Measurements from ENCODE around the gene TULP1. TPM values are rescaled to one million over a fixed set of nuclear protein-coding genes. Genes with fewer than 3 reads are reported as not detected.

TULP1 gene
- total and polyA plus RNA-seq, 2 of the 13 experiments (the other 11 are each of a cell fraction or from before 2014, with no cell fraction given): not detected

GRCh38 chr6:35480176-35480575 lies 32.5 kb downstream of the TULP1 start (continued):
- TF ChIP-seq AHDC1 (CRISPR knock-in tag; IDR thresholded peaks at IDR 0.05; ENCODE audit: borderline replicate concordance) (no peak), EHMT2 (IDR thresholded peaks at IDR 0.05; ENCODE audit: borderline replicate concordance, low read depth, low read length) (no peak), KAT2B (IDR thresholded peaks at IDR 0.05; ENCODE audit: borderline replicate concordance, low read depth, low read length) (no peak), ZNF549 (CRISPR knock-in tag; IDR thresholded peaks at IDR 0.05) (no peak), SMARCC2 (IDR thresholded peaks at IDR 0.05) (no peak), ARHGAP35 (CRISPR knock-in tag; IDR thresholded peaks at IDR 0.05; ENCODE audit: borderline replicate concordance) (no peak)

GRCh38 chr6:35478259-35478658 lies 34.4 kb downstream of the TULP1 start:
- POLR2A ChIA-PET: interaction anchor here (1.5 to 9.7 kb wide), 2 partner anchors 10 to 19 kb away, joined by 6 to 88 read pairs; partner anchors contain the start of genes RPL10A and TEAD3
- Histone ChIP-seq H3K4me2 (ENCODE audit: low read depth, low read length) (no peak overlapping the region), H4K20me1 (ENCODE audit: insufficient read depth, low read length) (peaks cover 6% of the 10 kb centered on the region), H3K9ac (ENCODE audit: insufficient read depth, low read depth, low read length) (no peak overlapping the region), H3K9me3 (ENCODE audit: low read length) (no peaks in the 10 kb centered on the region), H3K4me1 (ENCODE audit: insufficient read depth, low read length) (peaks cover 14% of the 10 kb centered on the region), H3K36me3 (replicated peaks in 1 of 2; ENCODE audit: control insufficient read depth in 1 of 2, insufficient read depth in 2 of 2, low read length in 2 of 2) (peaks cover 6 to 41% of the 10 kb centered on the region in 2 experiments; a peak in 4 of 5 replicates), H2AFZ (ENCODE audit: low read length) (no peak overlapping the region), H3K79me2 (ENCODE audit: insufficient read depth, low read length) (no peaks in the 10 kb centered on the region), H3K27me3 (ENCODE audit: control insufficient read depth in 1 of 2, insufficient read depth in 2 of 2, low read length in 2 of 2) (no peaks in the 10 kb centered on the region), H3K27ac (ENCODE audit: extremely low read length, insufficient read depth, low read length) (no peak overlapping the region), H3K4me3 (replicated peaks in 1 of 3; ENCODE audit: insufficient read depth in 1 of 3, low read depth in 2 of 3, low read length in 3 of 3) (no peak overlapping the region)
- in situ Hi-C loops (cut with HindIII; ENCODE audit: extremely low pct_ligation_motif_present, low pct_unique_long_range_greater_than_20kb) (no loop called here), intact Hi-C loops (cut with micrococcal nuclease; ENCODE audit: unreplicated experiment) (no loop called here)
- FAIRE-seq (no peak), ATAC-seq (no peak), DNase-seq (ENCODE audit: low spot score) (no peak)
- CTCF ChIA-PET (ENCODE audit: low intra/inter-chr PET ratio, low total read pairs): no interaction called here
- no TSS peak for BruUV-seq (replicated peaks)
- peak; percentile 40 for TF ChIP-seq AGO2 (optimal IDR thresholded peaks at IDR 0.05; ENCODE audit: low read depth, low read length)
- no peak for TF ChIP-seq ZNF546 (CRISPR knock-in tag; conservative IDR thresholded peaks at IDR 0.05)
- WGBS (ENCODE audit: low lambda C conversion rate): 90% methylated on average over 5 of the region's 7 CpGs
